NCI-H2227 treated with DMSO at 0.1 percent for 48 hours (cell line): Measurements from ENCODE around the gene GDF11.

Experiments
- DNase-seq: peaks from one replicate; lab custom pipeline; 2025; lab: John Stamatoyannopoulos, UW

The GDF11 gene

GRCh38 chr12:55707219-55707671 is 35.7 kb upstream of the GDF11 start:
- no peak for DNase-seq

GRCh38 chr12:55707841-55708694 is 34.9 kb upstream of the GDF11 start, which contains the start of gene ITGA7:
Gene ITGA7 (minus strand): TSS chr12:55707904. CDS start chr12:55707682, 222 bp downstream.
- DNase-seq = peak; percentile 72

GRCh38 chr12:55708695-55709233 is 34.2 kb upstream of the GDF11 start:
- DNase-seq = no peak

GRCh38 chr12:55711786-55712553 is 31.0 kb upstream of the GDF11 start:
- DNase-seq = no peak

GRCh38 chr12:55712700-55713415 is 30.1 kb upstream of the GDF11 start:
- DNase-seq = no peak

- DNase-seq = no peak
Observed at GRCh38 chr12:55713721-55714120, 29.2 kb upstream of the GDF11 start.

- DNase-seq = no peak
Observed at GRCh38 chr12:55715169-55715764, 27.7 kb upstream of the GDF11 start.

- peak; percentile 72 for DNase-seq
Observed at GRCh38 chr12:55715833-55716581, 26.9 kb upstream of the GDF11 start, which contains the start of gene BLOC1S1. Gene BLOC1S1 (plus strand): TSS chr12:55716046. CDS start chr12:55716052, 6 bp downstream.

GRCh38 chr12:55716582-55716957 is 26.4 kb upstream of the GDF11 start:
- no peak for DNase-seq

GRCh38 chr12:55717011-55718007 is 25.6 kb upstream of the GDF11 start:
- no peak for DNase-seq

- no peak for DNase-seq
Observed at GRCh38 chr12:55718015-55718414, 24.9 kb upstream of the GDF11 start.

GRCh38 chr12:55718624-55719275 is 24.2 kb upstream of the GDF11 start:
- DNase-seq = no peak

GRCh38 chr12:55719371-55719770 is 23.6 kb upstream of the GDF11 start:
- DNase-seq = no peak

GRCh38 chr12:55720071-55720564 is 22.8 kb upstream of the GDF11 start, which contains the start of gene RDH5:
Gene RDH5 (plus strand): TSS chr12:55720393. CDS start chr12:55721185, 792 bp downstream.
- DNase-seq = no peak

GRCh38 chr12:55720894-55721444 is 22.0 kb upstream of the GDF11 start:
- DNase-seq = no peak

- DNase-seq = no peak
Observed at GRCh38 chr12:55721601-55722213, 21.2 kb upstream of the GDF11 start.

- DNase-seq = no peak
Observed at GRCh38 chr12:55722948-55723347, 20.0 kb upstream of the GDF11 start.
